AG04449 (cell line): ENCODE data around the gene SEC24C.

Experiments used
- CTCF ChIA-PET: fragments of 350-600 bp; formaldehyde crosslinking; extraction: SDS; loops from one replicate; lab custom pipeline; 2021; ENCODE audit warnings: antibody characterized with exemption; lab: Yijun Ruan, JAX
- POLR2A ChIA-PET: fragments of 400-600, 350-600 bp; formaldehyde crosslinking; extraction: SDS; loops from one replicate; lab custom pipeline; 2020; ENCODE audit warnings: antibody characterized with exemption, inconsistent platforms; lab: Yijun Ruan, JAX
- DNase-seq: peaks from one replicate; pipeline ENCODE4 v3.0.0-alpha.2; 2010; ENCODE audit warnings: low read depth, low spot score
- H3K4me3 ChIP-seq: 2 replicates; pipeline ENCODE4 v1.5.1; 2011; ENCODE audit warnings: low read depth, mild to moderate bottlenecking, control low read depth, low read length
- TF ChIP-seq, protein P1 (sequence below): IDR thresholded peaks from one replicate; pipeline ENCODE4 v1.5.1; 2011; ENCODE audit warnings: mild to moderate bottlenecking, moderate library complexity, low read length, control low read depth, inconsistent platforms; ENCODE audit not compliant: insufficient read depth; ENCODE audit errors: missing control alignments

Gene SEC24C

DNA sequence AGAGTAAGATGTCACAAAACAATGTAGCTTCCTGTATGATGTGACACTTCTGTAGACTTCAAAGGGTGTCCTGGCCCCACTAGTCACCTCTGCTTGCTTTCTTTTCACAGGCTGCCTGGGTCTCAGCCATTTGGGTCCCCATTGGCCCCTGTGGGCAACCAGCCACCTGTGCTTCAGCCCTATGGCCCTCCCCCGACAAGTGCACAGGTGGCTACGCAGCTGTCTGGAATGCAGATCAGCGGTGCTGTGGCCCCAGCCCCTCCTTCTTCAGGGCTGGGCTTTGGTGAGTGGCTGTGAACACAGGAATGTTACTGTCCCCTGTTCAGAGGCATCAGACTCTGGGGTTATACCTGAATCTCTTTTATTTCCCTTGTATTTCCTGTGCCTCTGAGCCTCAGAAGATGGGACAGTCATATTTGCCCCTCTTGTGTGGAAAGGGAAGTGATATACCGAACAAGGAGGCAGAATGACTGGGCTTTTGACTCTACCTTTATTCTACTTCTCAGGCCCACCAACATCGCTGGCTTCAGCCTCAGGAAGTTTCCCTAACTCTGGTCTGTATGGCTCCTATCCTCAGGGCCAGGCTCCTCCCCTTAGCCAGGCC is 15.4 kb downstream of the SEC24C start:
- no peak overlapping the region for H3K4me3 ChIP-seq
- ChIA-PET POLR2A (interaction anchor here (0.6 kb wide), 1 partner anchor 22 kb away, joined by 3 read pairs; the partner anchor contains the start of gene CHCHD1), CTCF (no interaction called here)
- TF ChIP-seq, protein P1, sequence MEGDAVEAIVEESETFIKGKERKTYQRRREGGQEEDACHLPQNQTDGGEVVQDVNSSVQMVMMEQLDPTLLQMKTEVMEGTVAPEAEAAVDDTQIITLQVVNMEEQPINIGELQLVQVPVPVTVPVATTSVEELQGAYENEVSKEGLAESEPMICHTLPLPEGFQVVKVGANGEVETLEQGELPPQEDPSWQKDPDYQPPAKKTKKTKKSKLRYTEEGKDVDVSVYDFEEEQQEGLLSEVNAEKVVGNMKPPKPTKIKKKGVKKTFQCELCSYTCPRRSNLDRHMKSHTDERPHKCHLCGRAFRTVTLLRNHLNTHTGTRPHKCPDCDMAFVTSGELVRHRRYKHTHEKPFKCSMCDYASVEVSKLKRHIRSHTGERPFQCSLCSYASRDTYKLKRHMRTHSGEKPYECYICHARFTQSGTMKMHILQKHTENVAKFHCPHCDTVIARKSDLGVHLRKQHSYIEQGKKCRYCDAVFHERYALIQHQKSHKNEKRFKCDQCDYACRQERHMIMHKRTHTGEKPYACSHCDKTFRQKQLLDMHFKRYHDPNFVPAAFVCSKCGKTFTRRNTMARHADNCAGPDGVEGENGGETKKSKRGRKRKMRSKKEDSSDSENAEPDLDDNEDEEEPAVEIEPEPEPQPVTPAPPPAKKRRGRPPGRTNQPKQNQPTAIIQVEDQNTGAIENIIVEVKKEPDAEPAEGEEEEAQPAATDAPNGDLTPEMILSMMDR, result no peak
- DNase-seq, result no peak

DNA sequence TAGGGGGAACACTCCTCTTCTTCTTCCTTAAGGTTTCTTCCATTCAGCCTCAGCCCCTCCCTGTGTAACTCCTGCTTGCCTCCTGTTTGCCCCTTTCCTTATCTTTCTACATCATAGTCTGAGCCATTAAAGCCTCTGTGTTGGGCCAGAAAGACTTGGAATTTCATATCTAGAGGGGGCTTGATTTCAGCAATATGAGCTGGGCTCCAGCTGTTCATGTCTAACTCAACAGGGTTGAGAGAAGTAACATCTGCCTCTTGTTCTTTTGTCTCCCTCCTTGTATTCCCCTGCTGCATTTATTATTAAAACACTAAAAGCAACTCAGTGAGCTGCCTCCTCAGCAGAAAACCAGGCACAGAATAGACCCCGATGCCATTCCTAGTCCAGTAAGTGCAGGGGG is 17.6 kb downstream of the SEC24C start:
- POLR2A ChIA-PET, result interaction anchor here (1.2 kb wide), 1 partner anchor 11 kb away, joined by 4 read pairs; a partner anchor contains a TSS

DNA sequence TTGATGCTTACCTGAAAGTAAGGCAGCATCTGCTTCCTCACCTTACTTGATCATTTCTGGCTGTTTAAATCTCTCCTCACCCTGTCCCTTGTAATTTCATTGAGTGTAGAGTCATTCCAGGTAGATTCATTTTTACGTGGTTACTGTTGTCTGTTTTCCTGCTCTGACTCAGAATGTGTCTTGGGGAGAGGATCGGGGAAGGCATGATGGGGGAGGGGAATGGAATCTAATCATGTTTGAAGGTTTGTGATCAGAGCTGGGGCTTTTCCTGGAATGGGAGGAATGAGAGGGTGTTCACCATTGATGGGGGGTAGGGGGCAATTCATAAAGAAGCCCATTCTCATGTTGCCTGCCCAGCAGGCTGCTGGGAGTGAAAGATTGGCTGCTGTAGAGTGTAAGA is 18.7 kb downstream of the SEC24C start:
- CTCF ChIA-PET, result interaction anchor here (1.6 kb wide), 1 partner anchor 15 kb away, joined by 7 read pairs; no protein-coding TSS in a partner anchor
- TF ChIP-seq, protein P1, result no peak

More for the DNA sequence above, 17.6 kb downstream of the SEC24C start:
- H3K4me3 ChIP-seq, result no peak overlapping the region
- no peak for DNase-seq
- TF ChIP-seq, protein P1, result no peak
- CTCF ChIA-PET, result no interaction called here

DNA sequence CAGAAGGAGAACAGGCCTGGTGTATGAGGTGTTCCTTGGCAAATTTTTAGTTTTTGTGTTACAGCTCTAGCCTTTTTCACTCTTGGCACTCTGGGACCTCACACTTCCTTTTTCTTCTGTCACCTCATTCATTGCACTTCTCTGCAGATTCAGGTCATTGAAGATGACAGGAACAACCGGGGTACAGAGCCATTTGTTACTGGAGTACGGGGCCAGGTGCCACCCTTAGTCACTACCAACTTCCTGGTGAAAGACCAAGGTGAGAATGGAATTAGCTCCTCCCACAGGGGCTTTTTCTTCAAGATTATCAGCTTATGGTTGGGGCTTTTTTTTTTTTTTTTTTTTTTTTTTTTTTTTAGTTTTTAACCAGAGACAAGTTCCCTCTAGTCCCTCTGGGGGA is 19.2 kb downstream of the SEC24C start:
- TF ChIP-seq, protein P1, result no peak
- no peak for DNase-seq
- H3K4me3 ChIP-seq, result no peak overlapping the region
- POLR2A ChIA-PET, result no interaction called here
- CTCF ChIA-PET, result interaction anchor here (1.6 kb wide), 1 partner anchor 15 kb away, joined by 7 read pairs; no protein-coding TSS in a partner anchor

More for the DNA sequence above, 18.7 kb downstream of the SEC24C start:
- no peak for DNase-seq
- POLR2A ChIA-PET, result interaction anchor here (1.2 kb wide), 1 partner anchor 10 kb away, joined by 4 read pairs; a partner anchor contains a TSS
- H3K4me3 ChIP-seq, result no peak overlapping the region

DNA sequence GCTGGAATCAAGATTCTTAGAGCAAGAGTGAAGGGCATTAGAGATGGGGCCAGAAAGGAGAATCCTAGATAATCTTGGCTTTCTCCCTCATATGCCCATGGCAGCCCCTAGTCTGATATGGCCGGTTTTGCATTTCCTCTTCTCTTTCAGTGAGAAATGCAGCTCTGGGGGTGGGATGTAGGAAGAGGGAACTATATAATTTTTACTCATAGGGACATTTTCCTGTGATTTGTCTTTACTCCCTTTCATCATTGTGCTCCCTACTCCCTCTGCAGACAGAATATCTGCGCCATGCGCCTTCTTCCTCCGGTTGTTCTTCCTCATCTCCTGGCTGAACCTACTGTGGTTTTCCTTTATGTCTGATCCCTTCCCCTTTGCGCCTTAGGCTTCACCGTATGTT is 20.9 kb downstream of the SEC24C start:
- CTCF ChIA-PET, result no interaction called here
- H3K4me3 ChIP-seq, result no peak overlapping the region
- DNase-seq, result no peak
- POLR2A ChIA-PET, result interaction anchor here (0.6 kb wide), 2 partner anchors 45 to 406 kb away, joined by 3 to 4 read pairs; no protein-coding TSS in a partner anchor
- TF ChIP-seq, protein P1, result no peak

DNA sequence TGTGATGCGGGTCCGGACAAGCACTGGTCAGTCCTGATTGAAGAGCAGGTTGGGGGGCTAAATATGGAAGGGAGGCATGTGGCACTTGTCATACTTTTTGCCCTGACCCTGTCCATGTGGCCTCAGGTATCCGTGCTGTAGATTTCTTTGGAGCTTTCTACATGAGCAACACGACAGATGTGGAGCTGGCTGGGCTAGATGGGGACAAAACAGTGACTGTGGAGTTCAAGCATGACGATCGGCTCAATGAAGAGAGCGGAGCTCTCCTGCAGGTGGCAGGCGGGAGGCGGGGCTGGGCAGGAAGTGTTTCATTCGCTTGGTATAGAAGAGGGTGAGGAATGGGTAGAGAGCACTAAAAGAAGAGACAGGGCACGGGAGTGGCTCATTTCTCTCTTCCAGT is 24.7 kb downstream of the SEC24C start:
- no peak for DNase-seq
- ChIA-PET CTCF (no interaction called here), POLR2A (interaction anchor here (0.5 kb wide), 1 partner anchor 10 kb away, joined by 3 read pairs; no protein-coding TSS in a partner anchor)
- H3K4me3 ChIP-seq, result no peak overlapping the region
- TF ChIP-seq, protein P1, result no peak
